SK-N-SH treated with all-trans-retinoic acid at 6 μM for 48 hours (cell line): ENCODE measurements around the gene SPACA5.

Source experiments
- ARNTL ChIP-seq: fragments of 450-650 bp; formaldehyde crosslinking; IDR thresholded peaks from 2 replicates; pipeline ENCODE4 v1.5.0; 2020; ENCODE audit warnings: low read depth, mild to moderate bottlenecking, moderate library complexity, borderline replicate concordance
- OSR1 ChIP-seq: fragments of 250-450 bp; sonication (Bioruptor Pico); IDR thresholded peaks from 2 replicates; pipeline ENCODE4 v1.8.0; 2022; ENCODE audit warnings: moderate library complexity, mild to moderate bottlenecking, inconsistent platforms
- POU6F1 ChIP-seq: fragments of 250-450 bp; sonication (Bioruptor Pico); IDR thresholded peaks from 2 replicates; pipeline ENCODE4 v1.8.0; 2021; ENCODE audit warnings: low read depth, mild to moderate bottlenecking, moderate library complexity, borderline replicate concordance

- TF ChIP-seq ARNTL (CRISPR knock-in tag) (no peak), OSR1 (CRISPR knock-in tag) (no peak), POU6F1 (CRISPR knock-in tag) (no peak)
Measured at GRCh38 chrX:48025561-48025960, 18.8 kb downstream of the SPACA5 start.
